BLaER1 (cell line): ENCODE data around the gene FMNL2.

Experiments used
- H3K27ac ChIP-seq: shearing (Covaris generic); formaldehyde crosslinking; 2 replicates; pipeline ENCODE4 v1.8.1; 2022
- H3K27me3 ChIP-seq: shearing (Covaris generic); formaldehyde crosslinking; 2 replicates; pipeline ENCODE4 v1.8.1; 2022
- H3K36me3 ChIP-seq: shearing (Covaris generic); formaldehyde crosslinking; 2 replicates; pipeline ENCODE4 v1.8.1; 2022
- H3K4me1 ChIP-seq: shearing (Covaris generic); formaldehyde crosslinking; 2 replicates; pipeline ENCODE4 v1.8.1; 2022
- H3K4me2 ChIP-seq: shearing (Covaris generic); formaldehyde crosslinking; 2 replicates; pipeline ENCODE4 v1.8.1; 2022
- H3K4me3 ChIP-seq: shearing (Covaris generic); formaldehyde crosslinking; 2 replicates; pipeline ENCODE4 v1.8.1; 2022
- H3K9ac ChIP-seq: shearing (Covaris generic); formaldehyde crosslinking; 2 replicates; pipeline ENCODE4 v1.8.1; 2022
- H3K9me3 ChIP-seq: shearing (Covaris generic); formaldehyde crosslinking; 2 replicates; pipeline ENCODE4 v1.8.1; 2022
- H4K20me1 ChIP-seq: shearing (Covaris generic); formaldehyde crosslinking; 2 replicates; pipeline ENCODE4 v1.8.1; 2022
- Cebpa-rat ChIP-seq: shearing (Covaris generic); IDR thresholded peaks from 2 replicates; pipeline ENCODE4 v1.8.1; 2022

FMNL2 gene

DNA sequence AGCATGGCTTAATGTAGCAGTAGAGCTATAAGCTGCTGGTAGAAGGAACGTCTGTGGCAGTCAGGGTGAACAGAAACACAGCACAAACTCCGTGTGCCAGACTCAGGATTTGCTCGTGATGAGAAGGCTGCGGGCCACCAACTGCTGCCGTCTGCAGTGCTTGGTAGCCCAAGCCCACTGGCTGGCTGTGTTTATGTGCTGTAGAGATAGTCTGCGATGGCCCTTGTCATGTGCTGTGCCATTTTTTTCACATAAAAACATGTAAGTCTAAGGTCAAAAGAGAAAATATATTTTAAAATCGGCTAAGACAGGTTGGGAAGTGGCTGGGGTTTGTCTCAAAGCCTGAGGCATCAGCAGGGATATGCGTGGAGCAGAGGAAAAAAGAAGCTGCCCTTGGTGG lies 303.6 kb downstream of the FMNL2 start:
- H3K36me3 ChIP-seq = peaks cover 100% of the 10 kb centered on the region
- no peaks in the 10 kb centered on the region for H3K4me1 ChIP-seq
- TF ChIP-seq Cebpa-rat = no peak
- H3K27me3 ChIP-seq = no peaks in the 10 kb centered on the region
- no peak overlapping the region for H3K9ac ChIP-seq
- H4K20me1 ChIP-seq = peaks cover 25% of the 10 kb centered on the region; the same call in 1 of the 2 replicates
- H3K9me3 ChIP-seq = no peaks in the 10 kb centered on the region
- H3K27ac ChIP-seq = no peak overlapping the region
- H3K4me3 ChIP-seq = no peak overlapping the region
- H3K4me2 ChIP-seq = no peak overlapping the region

DNA sequence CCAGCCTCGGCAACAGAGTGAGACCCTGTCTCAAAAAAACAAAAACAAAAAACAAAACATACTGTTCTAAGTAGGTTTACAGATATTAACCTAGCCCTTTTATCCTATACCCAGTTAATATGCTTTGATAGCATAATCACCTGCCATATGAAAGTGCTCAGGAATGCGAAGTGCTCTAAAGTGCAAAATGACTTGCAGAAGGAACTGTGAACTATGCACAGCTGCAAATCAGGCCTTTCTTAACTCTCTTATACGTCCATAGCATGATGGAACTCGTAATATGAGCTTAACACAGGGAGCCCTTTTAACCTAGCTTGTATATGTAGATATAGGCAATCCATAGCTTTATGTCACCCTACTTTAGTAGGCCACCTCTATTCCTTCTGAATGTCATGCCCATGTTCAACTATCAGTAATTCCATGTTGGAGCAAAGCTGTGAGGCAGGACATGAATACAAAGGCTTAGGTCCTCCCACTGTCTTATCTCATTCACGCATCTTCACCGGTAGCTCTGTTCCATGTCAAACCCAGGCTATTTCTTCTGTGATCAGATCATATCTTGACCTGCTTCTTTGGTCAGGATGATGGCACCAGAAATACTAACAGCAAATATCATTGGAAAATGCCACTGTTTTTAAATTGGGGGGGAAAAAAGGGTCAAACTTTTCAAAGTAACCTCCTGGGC lies 309.4 kb downstream of the FMNL2 start:
- Histone ChIP-seq H3K4me2 (no peak overlapping the region), H3K9ac (no peak overlapping the region), H3K4me1 (no peaks in the 10 kb centered on the region), H3K27me3 (no peaks in the 10 kb centered on the region), H3K36me3 (peaks cover 96% of the 10 kb centered on the region), H3K9me3 (no peaks in the 10 kb centered on the region), H3K27ac (no peak overlapping the region), H4K20me1 (peaks cover 17% of the 10 kb centered on the region; the same call in 1 of the 2 replicates), H3K4me3 (no peak overlapping the region)
- no peak for TF ChIP-seq Cebpa-rat

DNA sequence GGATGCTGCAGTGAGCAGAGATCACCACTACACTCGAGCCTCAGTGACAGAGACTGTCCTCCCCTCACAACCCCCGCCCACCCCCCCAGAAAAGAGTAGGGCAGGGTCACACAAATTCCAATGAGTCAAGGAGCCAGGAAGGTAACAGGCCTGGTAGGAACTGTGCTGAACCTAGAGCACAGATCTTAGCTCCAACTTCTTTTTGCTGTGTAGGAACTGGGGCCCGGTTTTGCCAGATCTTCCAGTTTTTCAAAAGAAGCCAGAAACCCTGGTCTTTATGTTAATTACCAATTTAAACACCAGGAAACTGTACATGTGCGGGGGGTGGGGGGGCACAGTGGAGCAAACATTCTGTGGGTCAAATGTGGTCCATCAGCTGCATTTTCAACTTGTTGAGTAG lies 311.3 kb downstream of the FMNL2 start:
- Histone ChIP-seq H3K36me3 (peaks cover 96% of the 10 kb centered on the region), H4K20me1 (peaks cover 24% of the 10 kb centered on the region)

DNA sequence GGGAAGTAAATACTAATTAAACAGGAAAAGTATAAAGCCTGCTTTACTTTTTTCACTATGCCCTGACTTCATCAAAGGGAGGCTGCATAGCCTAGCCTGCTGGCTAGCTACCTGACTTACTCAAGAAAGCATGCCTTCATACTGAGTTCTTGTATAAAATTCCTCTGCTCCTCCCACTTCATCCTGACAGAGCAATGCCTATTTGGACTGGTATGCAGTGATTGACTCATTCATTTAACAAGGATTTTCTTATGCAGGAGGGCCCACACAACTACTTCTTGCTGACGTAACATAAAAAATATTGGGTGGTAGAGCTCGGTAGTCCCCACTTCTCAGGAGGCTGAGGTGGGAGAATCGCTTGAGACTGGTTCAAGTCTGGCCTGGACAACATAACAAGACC lies 311.8 kb downstream of the FMNL2 start:
- no peaks in the 10 kb centered on the region for H3K4me1 ChIP-seq
- no peaks in the 10 kb centered on the region for H3K27me3 ChIP-seq
- H3K36me3 ChIP-seq = peaks cover 96% of the 10 kb centered on the region
- H3K27ac ChIP-seq = no peak overlapping the region
- H3K4me3 ChIP-seq = no peak overlapping the region
- no peak for TF ChIP-seq Cebpa-rat
- H3K9me3 ChIP-seq = no peaks in the 10 kb centered on the region
- H3K4me2 ChIP-seq = no peak overlapping the region
- peaks cover 24% of the 10 kb centered on the region for H4K20me1 ChIP-seq
- H3K9ac ChIP-seq = no peak overlapping the region

More for the DNA sequence above, 311.3 kb downstream of the FMNL2 start:
- Histone ChIP-seq H3K9me3 (no peaks in the 10 kb centered on the region), H3K4me1 (no peaks in the 10 kb centered on the region), H3K9ac (no peak overlapping the region), H3K4me2 (no peak overlapping the region), H3K4me3 (no peak overlapping the region), H3K27ac (no peak overlapping the region), H3K27me3 (no peaks in the 10 kb centered on the region)
- TF ChIP-seq Cebpa-rat = no peak

DNA sequence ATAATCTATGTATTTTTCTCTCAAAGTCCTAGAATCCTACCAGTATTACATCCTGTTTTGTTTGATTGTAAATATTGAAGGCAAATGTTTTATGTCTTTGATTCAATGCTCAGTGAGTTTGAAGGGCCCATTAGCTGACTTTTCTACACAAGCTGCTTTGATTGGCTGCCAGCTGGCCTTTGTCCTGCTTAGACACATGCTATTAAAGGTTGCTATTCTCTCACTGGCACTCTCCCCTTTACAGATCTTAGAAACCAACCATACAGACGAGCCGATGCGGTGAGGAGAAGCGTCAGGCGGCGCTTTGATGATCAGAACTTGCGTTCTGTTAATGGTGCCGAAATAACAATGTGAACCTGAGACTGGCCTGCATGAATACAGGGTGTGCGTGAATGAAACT lies 312.6 kb downstream of the FMNL2 start:
- TF ChIP-seq Cebpa-rat = no peak
- Histone ChIP-seq H3K9ac (no peak overlapping the region), H3K4me1 (no peaks in the 10 kb centered on the region), H3K27ac (no peak overlapping the region), H3K4me3 (no peak overlapping the region), H3K36me3 (peaks cover 96% of the 10 kb centered on the region), H4K20me1 (peaks cover 24% of the 10 kb centered on the region), H3K27me3 (no peaks in the 10 kb centered on the region), H3K4me2 (no peak overlapping the region), H3K9me3 (no peaks in the 10 kb centered on the region)

DNA sequence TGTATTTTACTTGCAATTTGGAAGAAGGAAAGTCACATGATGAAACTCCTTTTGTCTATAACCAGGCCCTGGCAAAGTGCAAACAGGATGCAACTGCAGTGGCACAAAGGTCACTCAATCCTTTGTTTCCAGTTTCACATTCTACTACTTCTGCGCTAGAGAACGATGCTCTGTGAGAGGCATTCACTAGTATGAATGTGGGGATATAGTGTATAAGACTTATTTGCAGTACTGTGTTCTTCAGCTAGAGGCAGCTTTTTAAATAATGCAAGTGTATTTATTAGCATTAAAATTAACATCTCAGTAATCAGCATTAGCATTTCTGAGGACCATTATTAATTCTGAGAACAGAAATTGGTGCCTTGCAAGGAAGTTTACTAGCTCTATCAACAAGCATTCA lies 313.4 kb downstream of the FMNL2 start:
- H3K4me2 ChIP-seq = no peak overlapping the region
- peaks cover 90% of the 10 kb centered on the region for H3K36me3 ChIP-seq
- TF ChIP-seq Cebpa-rat = no peak

DNA sequence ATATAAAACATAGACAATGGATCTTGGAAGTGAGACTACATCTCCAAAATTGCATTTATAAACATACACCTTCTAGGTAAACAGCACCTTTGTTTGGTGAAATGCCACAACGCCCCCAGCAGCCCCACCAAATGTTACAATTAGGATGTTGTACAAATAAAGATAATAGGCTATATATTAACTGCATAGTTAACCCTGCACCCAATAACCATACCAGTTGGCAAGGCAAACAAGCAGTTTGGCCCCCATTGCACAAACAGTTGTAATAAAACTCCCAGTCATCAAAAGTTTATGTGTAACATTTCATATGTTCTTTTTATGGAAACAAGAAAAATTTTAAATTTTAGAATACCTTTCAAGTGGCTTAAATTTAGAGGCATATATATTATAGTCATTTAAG lies 315.0 kb downstream of the FMNL2 start:
- Histone ChIP-seq H3K27ac (no peak overlapping the region), H3K4me2 (no peak overlapping the region), H3K4me3 (no peak overlapping the region), H3K27me3 (no peaks in the 10 kb centered on the region), H3K9me3 (no peaks in the 10 kb centered on the region), H4K20me1 (peaks cover 12% of the 10 kb centered on the region; the same call in 1 of the 2 replicates), H3K4me1 (no peaks in the 10 kb centered on the region), H3K36me3 (peaks cover 85% of the 10 kb centered on the region), H3K9ac (no peak overlapping the region)
- TF ChIP-seq Cebpa-rat = no peak

More for the DNA sequence above, 313.4 kb downstream of the FMNL2 start:
- Histone ChIP-seq H3K4me3 (no peak overlapping the region), H4K20me1 (peaks cover 24% of the 10 kb centered on the region), H3K4me1 (no peaks in the 10 kb centered on the region), H3K27ac (no peak overlapping the region), H3K27me3 (no peaks in the 10 kb centered on the region), H3K9ac (no peak overlapping the region), H3K9me3 (no peaks in the 10 kb centered on the region)

DNA sequence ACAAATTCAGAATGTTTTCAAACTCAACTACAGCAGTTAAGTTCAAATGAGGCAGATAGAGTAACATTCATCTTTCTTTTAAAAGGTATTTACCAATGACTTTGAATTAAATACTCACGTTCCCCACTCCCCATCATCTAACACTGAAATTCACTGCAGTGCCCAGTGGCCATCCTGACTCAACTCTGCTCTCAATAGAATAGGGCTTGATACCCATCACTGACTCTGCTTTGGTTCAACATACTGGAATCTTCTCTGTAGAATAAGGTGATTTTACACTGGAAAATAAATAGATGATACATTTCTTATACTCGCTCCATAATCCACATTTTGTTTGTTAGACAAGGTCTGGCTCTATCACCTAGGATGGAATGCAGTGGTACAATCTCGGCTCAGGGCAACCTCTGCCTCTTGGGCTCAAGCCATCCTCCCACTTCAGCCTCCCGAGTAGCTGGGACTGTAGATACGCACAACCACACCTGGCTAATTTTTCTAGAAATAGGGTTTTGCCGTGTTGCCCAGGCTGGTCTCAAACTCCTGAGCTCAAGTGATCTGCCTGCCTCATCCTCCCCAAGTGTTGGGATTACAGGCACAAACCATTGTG lies 315.9 kb downstream of the FMNL2 start:
- Histone ChIP-seq H4K20me1 (peaks cover 8% of the 10 kb centered on the region; the same call in 1 of the 2 replicates), H3K27me3 (no peaks in the 10 kb centered on the region), H3K4me1 (no peaks in the 10 kb centered on the region), H3K9me3 (no peaks in the 10 kb centered on the region), H3K27ac (no peak overlapping the region), H3K4me2 (no peak overlapping the region), H3K36me3 (peaks cover 84% of the 10 kb centered on the region), H3K4me3 (no peak overlapping the region), H3K9ac (no peak overlapping the region)
- TF ChIP-seq Cebpa-rat = no peak

DNA sequence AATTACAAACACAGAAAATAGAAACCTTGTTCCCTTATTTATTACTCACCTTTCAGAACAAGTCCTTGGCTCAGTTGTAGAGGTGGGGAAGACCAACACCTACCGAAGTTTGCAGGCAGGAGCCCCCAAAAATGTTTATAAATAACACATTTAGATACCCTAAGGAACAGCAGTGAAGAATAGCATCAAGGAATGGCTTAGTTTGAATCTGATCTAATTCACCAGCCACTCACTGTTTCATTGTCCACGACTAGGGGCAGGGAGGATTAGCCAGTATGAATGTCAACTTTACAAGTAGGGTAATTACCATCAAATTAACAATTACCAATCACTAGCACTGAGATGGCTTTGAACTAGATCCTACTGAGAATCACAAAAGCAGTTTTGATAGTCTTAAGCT lies 316.9 kb downstream of the FMNL2 start:
- no peaks in the 10 kb centered on the region for H3K4me1 ChIP-seq
- H4K20me1 ChIP-seq = peaks cover 8% of the 10 kb centered on the region; the same call in 1 of the 2 replicates
- no peak overlapping the region for H3K4me2 ChIP-seq
- H3K36me3 ChIP-seq = peaks cover 85% of the 10 kb centered on the region
- no peak overlapping the region for H3K4me3 ChIP-seq
- no peaks in the 10 kb centered on the region for H3K9me3 ChIP-seq
- H3K9ac ChIP-seq = no peak overlapping the region
- TF ChIP-seq Cebpa-rat = no peak
- no peak overlapping the region for H3K27ac ChIP-seq
- H3K27me3 ChIP-seq = no peaks in the 10 kb centered on the region

DNA sequence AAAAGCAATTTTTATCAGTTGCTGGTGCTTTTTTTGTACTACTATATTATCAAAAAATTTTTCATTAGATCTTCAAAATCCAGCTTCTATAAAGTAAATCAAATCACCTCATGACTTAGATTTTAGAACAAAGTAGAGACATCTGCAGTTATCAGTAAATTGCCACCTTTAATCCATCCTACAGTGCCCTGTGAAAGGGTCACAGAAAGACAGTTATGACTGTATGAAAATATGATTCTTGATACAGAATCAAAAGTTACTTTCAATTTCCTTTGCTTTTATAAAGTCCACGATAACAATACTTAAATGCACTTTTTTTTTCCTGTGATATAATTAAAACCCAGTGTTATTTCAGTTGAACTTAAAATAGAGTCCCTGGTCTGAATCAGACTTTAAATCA lies 320.9 kb downstream of the FMNL2 start:
- H3K36me3 ChIP-seq = peaks cover 88% of the 10 kb centered on the region
- no peak overlapping the region for H3K4me2 ChIP-seq
- no peaks in the 10 kb centered on the region for H3K9me3 ChIP-seq
- no peak overlapping the region for H3K9ac ChIP-seq
- no peak overlapping the region for H3K4me3 ChIP-seq
- no peaks in the 10 kb centered on the region for H3K4me1 ChIP-seq
- no peak overlapping the region for H3K27ac ChIP-seq
- peaks cover 3% of the 10 kb centered on the region; the same call in 1 of the 2 replicates for H4K20me1 ChIP-seq
- TF ChIP-seq Cebpa-rat = no peak
- no peaks in the 10 kb centered on the region for H3K27me3 ChIP-seq
